Activated CD4-positive, CD25-positive, alpha-beta regulatory T cell treated with anti-CD3 and anti-CD28 coated beads, Interleukin-2, amount 50 U/mL, for 72 hours (primary cell): ENCODE results near the gene SLC25A42.

Experiments
- DNase-seq: peaks from one replicate; pipeline ENCODE4 v3.0.0; 2021

Gene SLC25A42

DNA sequence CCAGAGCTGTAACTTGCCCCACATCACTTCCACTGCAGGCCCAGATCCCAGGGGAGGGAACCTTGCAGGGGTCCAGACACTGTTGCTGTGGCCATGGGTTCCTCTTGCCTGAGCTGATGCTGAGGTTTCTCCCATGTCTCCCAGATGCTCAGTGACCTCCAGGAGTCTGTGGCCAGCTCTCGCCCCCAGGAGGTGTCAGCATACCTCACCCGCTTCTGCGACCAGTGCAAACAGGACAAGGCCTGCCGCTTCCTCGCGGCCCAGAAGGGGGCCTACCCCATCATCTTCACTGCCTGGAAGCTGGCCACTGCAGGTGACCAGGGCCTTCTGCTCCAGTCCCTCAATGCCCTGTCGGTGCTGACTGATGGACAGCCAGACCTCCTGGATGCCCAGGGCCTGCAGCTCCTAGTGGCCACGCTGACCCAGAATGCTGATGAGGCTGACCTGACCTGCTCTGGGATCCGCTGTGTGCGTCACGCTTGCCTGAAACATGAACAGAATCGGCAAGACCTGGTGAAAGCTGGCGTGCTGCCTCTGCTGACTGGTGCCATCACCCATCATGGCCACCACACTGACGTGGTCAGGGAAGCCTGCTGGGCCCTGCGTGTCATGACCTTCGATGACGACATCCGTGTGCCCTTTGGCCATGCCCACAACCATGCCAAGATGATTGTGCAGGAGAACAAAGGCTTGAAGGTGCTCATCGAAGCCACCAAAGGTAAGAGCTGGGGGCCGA lies 12.1 kb upstream of the SLC25A42 start:
- DNase-seq = no peak

GRCh38 chr19:19052921-19053320 lies 10.9 kb upstream of the SLC25A42 start:
- DNase-seq = no peak

- DNase-seq = peak; percentile 61
These were observed 10.1 kb upstream of the SLC25A42 start for GRCh38 chr19:19053508-19054314.

GRCh38 chr19:19054315-19054938 lies 9.4 kb upstream of the SLC25A42 start:
- DNase-seq = no peak

DNA sequence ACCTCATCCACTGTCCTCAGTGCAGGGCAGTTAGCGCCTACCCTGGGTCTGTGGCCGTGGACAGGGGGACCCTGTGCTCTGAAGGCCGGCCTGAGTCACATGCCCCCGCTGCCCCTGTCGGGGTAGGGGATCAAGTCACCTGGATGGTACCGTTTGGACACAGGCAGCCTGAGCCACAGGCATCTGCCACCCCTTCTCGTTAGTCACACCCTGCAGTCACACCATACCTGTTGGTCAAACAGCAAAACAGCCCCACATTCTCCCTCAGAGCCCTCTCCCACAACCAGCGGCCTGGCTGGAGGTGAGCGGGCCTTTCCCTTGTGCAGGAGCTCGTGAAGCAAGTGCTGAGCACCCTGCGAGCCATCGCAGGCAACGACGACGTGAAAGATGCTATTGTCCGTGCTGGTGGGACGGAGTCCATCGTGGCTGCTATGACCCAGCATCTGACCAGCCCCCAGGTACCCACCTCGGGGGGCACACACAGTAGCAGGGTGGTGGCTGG lies 8.8 kb upstream of the SLC25A42 start:
- DNase-seq = no peak

DNA sequence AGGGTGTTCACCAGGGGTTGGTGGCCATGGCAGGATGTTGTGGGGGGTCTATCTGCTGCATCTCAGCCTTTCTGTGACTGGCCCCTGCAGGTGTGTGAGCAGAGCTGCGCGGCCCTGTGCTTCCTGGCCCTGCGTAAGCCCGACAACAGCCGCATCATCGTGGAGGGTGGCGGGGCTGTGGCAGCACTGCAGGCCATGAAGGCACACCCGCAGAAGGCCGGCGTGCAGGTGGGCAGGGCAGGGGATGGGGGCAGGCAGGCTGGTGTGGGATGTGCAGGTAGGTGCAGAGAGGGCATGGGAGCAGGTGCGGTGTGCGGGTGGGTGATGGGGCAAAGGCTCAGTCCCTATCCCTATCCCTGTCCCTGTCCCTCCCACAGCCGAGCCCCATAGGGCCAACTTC lies 8.1 kb upstream of the SLC25A42 start:
- DNase-seq = no peak

DNA sequence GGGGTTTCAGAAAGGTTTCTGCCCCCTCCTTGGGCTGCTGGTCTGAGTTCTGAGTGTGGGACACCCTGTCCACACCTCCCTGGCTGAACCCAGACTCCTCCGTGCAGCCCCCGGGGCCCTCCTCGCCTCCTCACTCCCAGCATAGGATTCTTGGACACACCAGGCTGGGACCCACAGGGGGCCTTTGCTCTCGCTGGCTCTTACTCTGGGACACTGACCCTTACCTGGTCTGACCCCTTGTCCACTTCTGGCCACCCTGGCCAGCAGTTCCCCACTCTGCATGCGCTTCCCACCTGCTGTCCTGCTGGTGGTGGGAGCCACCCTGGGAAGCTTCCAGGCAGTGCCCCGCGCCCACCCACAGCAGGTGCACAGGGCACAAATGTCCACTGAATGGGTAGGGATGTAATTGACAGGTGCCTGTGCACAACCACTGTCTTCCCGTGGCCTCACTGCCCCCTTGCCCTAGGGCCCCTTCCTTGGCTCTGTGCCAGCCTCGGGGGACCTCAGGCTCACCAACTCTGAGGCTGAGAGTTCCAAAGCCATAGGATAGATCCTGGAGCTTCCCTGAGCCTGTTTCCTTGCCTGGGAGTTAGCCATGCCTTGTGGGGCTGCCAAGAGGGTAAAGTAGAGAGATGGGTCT lies 7.0 kb upstream of the SLC25A42 start:
- DNase-seq = no peak

DNA sequence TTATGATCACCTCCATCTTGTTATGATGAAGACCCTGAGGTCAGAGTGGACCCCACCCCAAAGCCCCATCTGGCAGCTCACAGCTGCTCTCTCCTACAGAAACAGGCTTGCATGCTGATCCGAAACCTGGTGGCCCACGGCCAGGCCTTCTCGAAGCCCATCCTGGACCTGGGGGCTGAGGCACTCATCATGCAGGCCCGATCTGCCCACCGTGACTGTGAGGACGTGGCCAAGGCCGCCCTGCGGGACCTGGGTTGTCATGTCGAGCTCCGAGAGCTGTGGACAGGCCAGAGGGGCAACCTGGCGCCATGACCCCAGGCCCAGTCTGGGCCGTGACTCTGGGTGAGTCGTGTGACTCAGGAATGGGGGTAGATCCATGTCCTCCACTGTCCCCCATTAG lies 6.5 kb upstream of the SLC25A42 start:
- no peak for DNase-seq

DNA sequence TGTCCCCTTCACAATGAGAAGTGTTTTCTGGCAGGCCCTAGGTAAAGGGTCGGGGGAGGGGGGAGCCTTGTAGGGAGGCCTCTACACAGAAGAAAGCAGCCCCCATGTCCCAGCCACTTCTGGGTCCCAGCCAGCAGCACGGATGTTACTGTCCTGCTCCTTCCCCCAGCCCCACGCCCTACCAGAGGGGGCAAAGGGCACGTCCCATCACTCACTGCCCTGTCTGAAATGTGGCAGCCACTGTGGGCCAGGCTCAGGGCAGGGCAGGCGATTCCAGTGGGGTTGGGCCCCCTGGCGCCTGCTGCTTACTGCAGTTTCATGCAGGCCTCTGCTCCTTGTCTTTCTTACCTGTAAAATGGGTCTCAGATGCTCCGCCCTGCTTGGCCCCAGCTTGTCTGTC lies 6.1 kb upstream of the SLC25A42 start:
- DNase-seq = no peak

DNA sequence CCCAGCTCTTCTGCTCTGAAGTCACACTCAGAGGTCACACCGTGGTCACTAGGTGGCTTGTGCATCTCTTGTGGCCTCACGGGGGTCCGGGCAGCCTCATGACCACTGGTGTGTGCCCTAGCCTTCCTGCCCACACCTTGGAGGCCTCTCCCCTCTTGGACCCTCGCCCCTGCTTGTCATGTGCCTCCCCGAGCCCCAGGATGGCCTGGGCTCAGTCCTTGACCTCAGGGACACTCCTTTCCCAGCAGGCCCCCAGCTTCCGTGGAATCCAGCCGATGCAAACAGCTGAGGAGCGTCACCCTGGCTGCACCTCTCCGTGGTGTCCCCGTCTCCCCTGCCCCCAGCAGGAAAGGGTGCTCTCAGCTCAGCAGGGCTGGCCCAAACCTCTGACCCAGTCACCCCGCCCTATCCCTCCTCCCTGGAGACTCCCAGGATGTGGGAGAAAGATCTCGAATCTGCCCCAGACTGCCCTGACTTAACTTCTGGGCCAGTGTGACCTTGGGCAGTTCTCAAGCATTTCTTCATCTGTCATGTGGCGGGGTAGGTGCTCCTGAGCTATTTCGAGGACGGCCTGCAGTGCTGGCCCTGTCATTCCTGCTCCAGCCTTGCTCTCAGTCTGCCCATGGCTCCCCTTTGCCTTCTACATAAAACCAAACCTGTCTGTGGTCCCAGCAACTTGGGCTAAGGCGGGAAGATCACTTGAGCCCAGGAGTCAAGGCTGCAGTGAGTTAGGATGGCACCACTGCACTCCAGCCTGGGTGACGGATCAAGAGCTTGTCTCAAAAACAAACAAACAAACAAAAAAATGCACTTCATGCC lies 4.6 kb upstream of the SLC25A42 start:
- no peak for DNase-seq

GRCh38 chr19:19059837-19060611 lies 3.8 kb upstream of the SLC25A42 start:
- no peak for DNase-seq

DNA sequence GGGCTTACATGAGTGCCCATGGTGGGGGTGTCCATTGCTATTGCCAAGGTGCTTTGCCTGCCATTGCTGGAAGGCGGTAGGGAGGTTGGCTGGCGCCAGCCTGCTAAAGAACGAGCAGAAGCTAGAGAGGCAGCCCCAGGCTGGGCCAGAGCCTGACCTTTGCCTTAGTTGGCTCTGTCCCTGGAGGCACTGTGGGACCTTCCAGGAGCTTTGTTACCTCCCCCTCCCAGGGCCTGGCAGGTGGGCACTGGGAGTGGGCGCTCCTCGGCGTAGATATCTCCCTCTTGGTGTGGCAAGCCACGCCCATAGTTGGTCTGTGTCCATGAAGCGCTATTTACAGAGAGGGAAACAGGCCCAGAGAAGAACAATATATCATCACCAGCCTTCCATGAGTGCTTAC lies 2.3 kb upstream of the SLC25A42 start:
- no peak for DNase-seq

GRCh38 chr19:19062454-19063182 lies 1.2 kb upstream of the SLC25A42 start:
- no peak for DNase-seq

DNA sequence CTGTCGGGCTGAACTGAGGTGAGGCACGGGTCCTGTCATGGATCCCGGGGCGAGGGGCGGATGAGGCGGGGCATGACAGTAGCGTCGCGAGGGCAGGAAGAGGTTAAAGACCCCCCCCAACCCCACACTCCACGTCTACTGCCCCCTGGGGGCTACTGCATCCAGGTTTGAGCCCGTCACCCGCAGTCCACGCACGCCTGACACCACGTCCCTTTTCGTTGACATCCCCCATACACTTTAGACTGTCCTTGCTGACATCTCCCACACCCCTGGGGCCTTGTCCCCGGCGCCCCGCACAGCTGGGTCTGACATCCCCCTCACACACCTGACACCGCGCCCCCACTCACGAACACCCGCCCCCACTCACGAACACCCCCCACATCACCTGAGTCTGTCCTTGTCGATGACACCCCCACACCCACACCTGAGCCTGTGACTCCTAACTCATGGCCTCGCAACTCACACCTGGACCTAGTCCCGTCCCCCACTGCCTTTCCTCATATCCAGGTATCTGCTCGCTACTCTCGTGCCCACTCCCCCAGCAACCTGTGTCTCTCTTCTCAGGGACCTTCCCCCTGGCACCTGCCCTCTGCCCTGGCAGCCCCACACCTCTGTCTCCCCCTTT lies 416 bp downstream of the SLC25A42 start:
- DNase-seq = no peak

DNA sequence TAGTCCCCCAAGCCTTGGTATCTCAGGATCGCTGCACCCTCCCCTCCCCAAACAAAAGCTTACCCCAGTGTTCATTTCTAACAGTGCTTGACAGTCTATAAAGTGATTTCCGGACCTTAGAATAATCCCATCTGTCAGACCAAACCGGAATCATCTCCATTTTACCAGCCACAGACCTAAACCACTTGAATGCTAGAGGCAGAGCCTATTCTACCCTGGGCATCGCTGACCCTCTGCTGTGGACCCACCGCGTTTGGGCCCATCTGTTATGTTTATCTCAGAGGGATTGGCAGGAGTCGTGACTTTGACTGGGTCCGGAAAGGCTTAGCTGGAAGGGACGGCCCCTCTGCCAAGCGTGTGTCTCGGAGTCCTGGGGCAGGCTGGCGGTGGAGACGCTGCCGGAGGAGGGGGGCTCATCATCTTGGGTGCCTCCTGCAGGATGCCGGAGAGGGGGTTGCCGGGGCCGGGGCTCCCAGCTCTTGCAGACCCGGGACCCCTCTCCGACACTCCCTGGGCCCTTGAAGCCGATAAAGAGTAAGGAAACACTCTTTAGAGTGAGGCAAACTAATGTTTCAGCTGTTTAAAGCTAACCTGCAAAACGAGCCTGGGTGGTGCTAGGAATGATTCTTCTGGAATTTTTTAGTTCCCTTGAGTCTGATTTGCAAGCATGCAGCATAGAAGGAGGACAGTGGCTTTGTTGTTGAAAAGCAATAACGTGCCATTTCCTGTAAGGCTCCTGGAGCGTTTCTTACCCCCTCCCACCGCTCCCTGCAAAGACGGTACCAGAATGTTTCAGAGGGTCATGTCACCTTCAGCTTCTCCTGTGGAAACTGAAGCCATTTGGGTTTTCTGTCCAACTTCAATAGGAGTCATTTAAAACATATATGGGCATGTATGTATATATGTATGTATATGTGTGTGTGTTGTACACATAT lies 1.3 kb downstream of the SLC25A42 start:
- DNase-seq = peak; percentile 53

DNA sequence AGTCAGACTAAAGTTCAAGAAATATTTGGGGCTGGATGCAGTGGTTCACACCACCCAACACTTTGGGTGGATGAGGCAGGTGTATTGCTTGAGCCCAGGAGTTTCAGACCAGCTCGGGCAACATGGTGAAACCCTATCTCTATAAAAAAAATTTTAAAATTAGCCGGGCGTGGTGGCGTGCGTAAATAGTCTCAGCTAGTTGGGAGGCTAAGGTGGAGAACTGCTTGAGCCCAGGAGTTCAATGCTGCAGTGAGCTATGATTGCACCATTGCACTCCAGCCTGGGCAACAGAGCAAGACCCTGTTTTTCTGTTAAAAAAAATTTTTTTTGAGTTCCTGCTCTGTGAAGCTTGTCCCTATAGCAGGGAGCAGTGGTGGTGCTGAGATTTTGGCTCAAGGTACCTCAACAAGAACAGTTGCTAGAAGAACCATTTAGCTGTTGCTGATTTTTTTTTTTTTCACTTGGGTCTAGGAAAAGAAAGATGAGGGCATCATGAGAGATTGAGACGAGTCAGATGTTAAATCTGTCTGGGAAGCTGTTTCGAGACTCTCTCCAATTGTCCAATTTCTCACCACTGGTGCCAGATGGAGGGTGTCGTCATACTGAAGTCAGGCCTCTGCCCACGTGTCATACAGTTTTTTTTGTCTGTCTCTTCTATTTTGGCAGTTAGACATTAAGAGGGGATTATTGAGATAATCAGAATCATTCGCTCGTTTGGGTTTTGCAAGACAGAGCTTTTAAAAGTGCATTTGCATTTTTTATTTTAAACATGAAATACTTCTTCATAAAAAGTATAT lies 3.7 kb downstream of the SLC25A42 start:
- DNase-seq = no peak

DNA sequence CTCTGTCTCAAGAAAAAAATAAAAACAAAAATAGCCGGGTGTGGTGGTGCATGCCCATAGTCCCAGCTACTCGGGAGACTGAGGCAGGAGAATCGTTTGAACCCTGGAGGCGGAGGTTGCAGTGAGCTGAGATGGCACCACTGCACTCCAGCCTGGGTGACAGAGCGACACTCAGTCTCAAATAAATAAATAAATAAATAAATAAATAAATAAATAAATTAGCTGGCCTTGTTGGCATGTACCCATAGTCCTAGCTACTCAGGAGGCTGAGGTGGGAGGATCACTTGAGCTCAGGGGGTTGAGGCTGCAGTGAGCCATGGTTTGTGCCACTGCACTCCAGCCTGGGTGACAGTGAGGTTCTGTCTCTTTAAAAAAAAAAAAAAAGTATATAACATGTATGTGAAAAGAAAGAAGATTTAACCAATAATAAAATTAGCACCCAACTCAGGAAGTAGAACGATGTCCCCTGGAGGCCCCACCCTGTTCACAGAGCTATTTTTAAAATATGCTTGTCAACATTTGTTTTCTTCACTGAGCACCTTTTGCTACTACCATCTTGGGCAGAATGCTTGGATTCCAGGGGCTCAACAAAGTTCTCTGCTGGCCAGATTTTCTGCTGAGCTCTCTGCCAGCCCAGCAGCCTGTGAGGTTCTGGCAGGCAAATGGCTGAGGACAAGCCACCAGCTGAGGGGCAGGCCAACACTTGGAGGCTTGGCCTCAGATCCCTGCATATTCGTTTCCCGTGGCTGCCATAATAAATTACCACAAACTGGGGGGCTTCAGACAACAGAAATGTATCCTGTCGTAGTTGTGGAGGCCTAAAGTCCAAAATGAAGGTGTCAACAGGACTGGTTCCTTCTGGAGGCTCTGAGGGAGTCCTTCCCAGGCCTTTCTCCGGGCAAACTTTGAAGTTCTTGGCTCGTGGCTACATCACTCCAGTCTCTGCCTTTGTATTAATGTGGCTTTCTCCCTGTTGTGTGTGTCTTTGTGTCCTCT lies 5.2 kb downstream of the SLC25A42 start:
- no peak for DNase-seq
